Nephron progenitor cell (in vitro differentiated cells): ENCODE results near the gene PARP8.
A peak's percentile ranks its signal among the peaks of the same experiment; 100 is the strongest.

Experiments
- DNase-seq: peaks from one replicate; pipeline ENCODE4 v3.0.0; 2021
- H3K27ac Mint-ChIP-seq: 2 replicates; pipeline ENCODE4 v1.8.0; 2021; ENCODE audit warnings: mild to moderate bottlenecking, moderate library complexity, mixed read lengths
- H3K27me3 Mint-ChIP-seq: 2 replicates; pipeline ENCODE4 v1.8.0; 2021; ENCODE audit warnings: mild to moderate bottlenecking, low read depth, mixed read lengths; ENCODE audit not compliant: poor library complexity
- H3K36me3 Mint-ChIP-seq: 2 replicates; pipeline ENCODE4 v1.8.0; 2021; ENCODE audit warnings: low read depth, mixed read lengths
- H3K4me1 Mint-ChIP-seq: 2 replicates; pipeline ENCODE4 v1.8.0; 2021; ENCODE audit warnings: mixed read lengths
- H3K4me3 Mint-ChIP-seq: 2 replicates; pipeline ENCODE4 v1.8.0; 2021; ENCODE audit warnings: mild to moderate bottlenecking, moderate library complexity, mixed read lengths
- H3K9me3 Mint-ChIP-seq: 2 replicates; pipeline ENCODE4 v1.8.0; 2021; ENCODE audit warnings: mild to moderate bottlenecking, moderate library complexity, mixed read lengths
- TF ChIP-seq, protein P1 (sequence below): fragments of 200-600 bp; sonication (generic); IDR thresholded peaks from 2 replicates; pipeline ENCODE4 v1.5.0; 2021; ENCODE audit warnings: antibody characterized with exemption

The PARP8 gene

DNA sequence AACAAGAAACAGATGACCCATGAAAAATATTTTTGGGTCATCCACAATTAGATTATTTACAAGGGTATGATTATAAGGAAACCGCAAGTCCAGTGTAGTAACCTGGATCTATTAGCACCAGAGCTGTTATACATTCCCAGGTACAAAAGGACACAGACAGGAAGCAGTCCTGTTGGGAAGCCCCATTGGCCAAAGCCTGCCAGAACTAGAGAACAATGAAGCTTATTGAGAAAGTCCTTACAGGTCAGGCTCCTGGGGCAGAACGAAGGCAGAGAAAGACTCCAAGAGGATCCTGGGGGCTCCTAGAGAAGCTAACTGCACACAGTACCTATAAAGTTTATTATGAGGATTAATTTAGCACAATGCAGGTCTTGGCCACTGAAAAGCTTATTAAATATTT lies 169.9 kb downstream of the PARP8 start:
- no peak overlapping the region for H3K27ac Mint-ChIP-seq
- H3K27me3 Mint-ChIP-seq = no peaks in the 10 kb centered on the region
- TF ChIP-seq, protein P1, sequence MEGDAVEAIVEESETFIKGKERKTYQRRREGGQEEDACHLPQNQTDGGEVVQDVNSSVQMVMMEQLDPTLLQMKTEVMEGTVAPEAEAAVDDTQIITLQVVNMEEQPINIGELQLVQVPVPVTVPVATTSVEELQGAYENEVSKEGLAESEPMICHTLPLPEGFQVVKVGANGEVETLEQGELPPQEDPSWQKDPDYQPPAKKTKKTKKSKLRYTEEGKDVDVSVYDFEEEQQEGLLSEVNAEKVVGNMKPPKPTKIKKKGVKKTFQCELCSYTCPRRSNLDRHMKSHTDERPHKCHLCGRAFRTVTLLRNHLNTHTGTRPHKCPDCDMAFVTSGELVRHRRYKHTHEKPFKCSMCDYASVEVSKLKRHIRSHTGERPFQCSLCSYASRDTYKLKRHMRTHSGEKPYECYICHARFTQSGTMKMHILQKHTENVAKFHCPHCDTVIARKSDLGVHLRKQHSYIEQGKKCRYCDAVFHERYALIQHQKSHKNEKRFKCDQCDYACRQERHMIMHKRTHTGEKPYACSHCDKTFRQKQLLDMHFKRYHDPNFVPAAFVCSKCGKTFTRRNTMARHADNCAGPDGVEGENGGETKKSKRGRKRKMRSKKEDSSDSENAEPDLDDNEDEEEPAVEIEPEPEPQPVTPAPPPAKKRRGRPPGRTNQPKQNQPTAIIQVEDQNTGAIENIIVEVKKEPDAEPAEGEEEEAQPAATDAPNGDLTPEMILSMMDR = no peak
- DNase-seq = no peak
- H3K9me3 Mint-ChIP-seq = no peaks in the 10 kb centered on the region
- peaks cover 33% of the 10 kb centered on the region for H3K36me3 Mint-ChIP-seq
- no peak overlapping the region for H3K4me3 Mint-ChIP-seq
- H3K4me1 Mint-ChIP-seq = no peaks in the 10 kb centered on the region

DNA sequence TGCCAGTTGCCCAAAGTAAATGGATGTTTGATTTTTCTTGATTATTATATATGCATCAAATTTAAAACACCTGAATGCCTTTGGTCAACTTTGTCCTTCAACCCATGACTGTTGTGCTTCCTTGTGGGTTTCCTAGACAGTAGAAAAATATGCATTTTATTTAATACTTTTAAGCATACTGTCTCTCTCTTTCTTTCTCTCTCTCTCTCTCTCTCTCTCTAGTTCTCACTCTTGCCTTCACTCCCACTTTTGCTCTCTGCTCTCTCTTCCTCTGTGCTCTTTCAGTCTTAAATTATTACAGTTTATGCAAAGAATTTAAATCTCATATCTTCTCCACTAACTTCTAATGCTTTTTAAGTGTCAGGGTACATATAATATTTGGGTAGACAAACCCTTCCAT lies 173.0 kb downstream of the PARP8 start:
- peak overlapping the region; percentile 1 for H3K27ac Mint-ChIP-seq
- no peaks in the 10 kb centered on the region for H3K4me1 Mint-ChIP-seq
- TF ChIP-seq, protein P1 = no peak
- no peaks in the 10 kb centered on the region for H3K27me3 Mint-ChIP-seq
- H3K4me3 Mint-ChIP-seq = no peak overlapping the region
- DNase-seq = no peak
- H3K9me3 Mint-ChIP-seq = no peaks in the 10 kb centered on the region
- H3K36me3 Mint-ChIP-seq = peaks cover 23% of the 10 kb centered on the region

DNA sequence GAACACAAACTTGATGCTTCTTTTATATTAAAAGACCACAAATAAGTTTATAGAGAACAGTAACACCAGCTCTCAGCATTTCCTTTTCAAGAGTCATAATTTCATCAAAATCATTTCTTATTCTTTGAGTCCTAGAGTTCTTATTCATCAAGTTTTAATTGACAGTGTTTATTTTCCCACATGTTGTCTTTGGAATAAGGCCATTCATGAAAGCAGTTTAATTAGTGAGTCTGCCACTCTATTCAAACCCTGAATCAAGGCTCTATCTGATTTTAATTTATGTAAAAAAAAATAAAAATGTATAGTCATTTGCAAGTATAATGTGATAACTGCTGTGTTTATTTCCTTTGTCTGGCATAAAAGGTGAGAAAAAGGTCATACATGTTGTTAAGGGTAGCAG lies 176.7 kb downstream of the PARP8 start:
- TF ChIP-seq, protein P1 = no peak
- no peaks in the 10 kb centered on the region for H3K9me3 Mint-ChIP-seq
- DNase-seq = no peak
- H3K27ac Mint-ChIP-seq = no peak overlapping the region
- no peaks in the 10 kb centered on the region for H3K4me1 Mint-ChIP-seq
- H3K36me3 Mint-ChIP-seq = peaks cover 8% of the 10 kb centered on the region
- no peaks in the 10 kb centered on the region for H3K27me3 Mint-ChIP-seq
- H3K4me3 Mint-ChIP-seq = no peak overlapping the region

DNA sequence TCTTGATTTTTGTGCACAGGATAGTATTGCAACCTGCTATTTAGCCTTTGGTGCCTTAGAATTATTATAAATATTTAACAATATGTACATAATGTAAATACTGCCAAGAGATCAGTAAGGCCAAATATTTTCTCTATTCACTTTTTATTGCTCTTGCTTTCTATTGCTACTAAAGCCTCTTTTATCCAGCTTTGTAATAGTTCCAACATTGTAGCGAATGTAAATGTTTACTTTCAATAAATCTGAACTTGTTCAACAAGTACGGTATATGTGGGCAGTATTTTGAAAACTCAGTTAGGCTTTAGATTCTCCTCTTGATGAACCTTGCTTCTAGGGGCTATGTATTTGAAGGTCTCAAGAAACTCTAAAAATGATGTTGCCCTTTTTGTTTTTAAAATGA lies 179.8 kb downstream of the PARP8 start:
- no peaks in the 10 kb centered on the region for H3K27me3 Mint-ChIP-seq
- H3K27ac Mint-ChIP-seq = no peak overlapping the region
- DNase-seq = no peak
- H3K4me3 Mint-ChIP-seq = no peak overlapping the region
- TF ChIP-seq, protein P1 = no peak
- H3K9me3 Mint-ChIP-seq = no peaks in the 10 kb centered on the region
- no peaks in the 10 kb centered on the region for H3K4me1 Mint-ChIP-seq
- no peaks in the 10 kb centered on the region for H3K36me3 Mint-ChIP-seq

DNA sequence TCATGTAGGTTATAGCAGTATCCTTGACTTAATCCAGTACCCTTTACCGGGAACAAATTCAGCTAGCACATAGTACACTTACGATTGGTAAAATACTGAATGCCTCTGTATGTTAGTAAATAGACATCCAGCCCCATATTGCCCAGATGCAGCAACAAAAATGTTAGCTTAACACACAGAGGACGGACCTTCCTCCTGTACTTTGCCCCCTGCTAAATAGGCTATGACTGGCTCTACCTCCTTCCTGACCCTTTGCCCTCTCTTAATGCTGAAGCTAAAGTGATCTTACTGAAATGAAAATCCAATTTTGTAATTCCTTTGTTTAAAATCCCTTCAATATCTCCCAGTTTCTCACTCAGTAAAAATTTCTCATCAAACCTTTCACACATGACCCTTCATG lies 183.1 kb downstream of the PARP8 start:
- no peak overlapping the region for H3K4me3 Mint-ChIP-seq
- H3K27ac Mint-ChIP-seq = no peak overlapping the region
- H3K27me3 Mint-ChIP-seq = no peaks in the 10 kb centered on the region
- H3K36me3 Mint-ChIP-seq = no peaks in the 10 kb centered on the region
- H3K4me1 Mint-ChIP-seq = no peaks in the 10 kb centered on the region
- TF ChIP-seq, protein P1 = no peak
- H3K9me3 Mint-ChIP-seq = no peaks in the 10 kb centered on the region
- no peak for DNase-seq

DNA sequence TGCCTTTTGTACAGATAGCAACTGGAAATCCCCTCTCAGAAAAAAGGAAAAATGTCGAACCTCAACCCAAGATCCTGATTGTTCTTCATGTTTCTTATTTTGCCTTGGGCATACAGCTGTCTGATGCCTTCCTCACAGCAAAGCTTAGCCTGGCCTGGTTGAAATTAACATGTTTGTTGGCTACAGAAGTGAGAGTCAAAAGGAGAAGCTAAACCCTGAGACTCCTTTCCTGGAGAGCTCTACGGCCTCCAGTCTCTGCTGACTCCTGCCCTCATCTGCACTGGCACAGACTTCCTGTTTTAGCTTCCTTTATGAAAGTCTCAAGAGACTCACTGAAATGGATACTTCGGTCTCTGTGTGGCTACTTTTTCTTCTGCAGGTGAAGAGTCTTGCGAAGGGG lies 186.7 kb downstream of the PARP8 start:
- H3K4me3 Mint-ChIP-seq = no peak overlapping the region
- H3K4me1 Mint-ChIP-seq = no peaks in the 10 kb centered on the region

More for the DNA sequence above, 186.7 kb downstream of the PARP8 start:
- Mint-ChIP-seq H3K36me3 (no peaks in the 10 kb centered on the region), H3K9me3 (no peaks in the 10 kb centered on the region), H3K27ac (no peak overlapping the region), H3K27me3 (no peaks in the 10 kb centered on the region)
- DNase-seq = no peak
- TF ChIP-seq, protein P1 = no peak
